NK-92 (cell line): ENCODE results near the gene MBOAT2.
"Not testable (repeated sequence)": the region's sequence is repeated elsewhere in the genome, so short reads cannot be mapped to it uniquely, and the experiment has no call there.

Experiments
- DNase-seq: peaks from one replicate; lab custom pipeline; 2025; ENCODE audit not compliant: unreplicated experiment; lab: John Stamatoyannopoulos, UW

Gene MBOAT2

GRCh38 chr2:8965216-8965969 is 38.1 kb downstream of the MBOAT2 start:
- no peak for DNase-seq

DNA sequence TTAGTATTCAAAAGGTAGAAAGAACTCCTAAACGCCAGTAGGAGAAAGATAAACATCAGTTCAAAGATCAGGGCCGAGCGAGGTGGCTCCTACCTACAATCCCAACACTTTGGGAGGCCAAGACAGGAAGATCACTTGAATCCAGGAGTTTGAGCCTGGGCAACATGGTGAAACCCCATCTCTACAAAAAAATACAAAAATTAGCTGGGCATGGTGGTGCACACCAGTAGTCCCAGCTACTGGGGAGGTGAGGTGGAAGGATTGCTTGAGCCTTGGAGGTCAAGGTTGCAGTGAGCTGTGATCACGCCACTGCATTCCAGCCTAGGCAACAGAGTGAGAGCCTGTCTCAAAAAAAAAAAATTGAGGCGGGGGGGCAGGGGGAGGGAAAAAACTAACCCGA is 40.6 kb downstream of the MBOAT2 start:
- no peak for DNase-seq

DNA sequence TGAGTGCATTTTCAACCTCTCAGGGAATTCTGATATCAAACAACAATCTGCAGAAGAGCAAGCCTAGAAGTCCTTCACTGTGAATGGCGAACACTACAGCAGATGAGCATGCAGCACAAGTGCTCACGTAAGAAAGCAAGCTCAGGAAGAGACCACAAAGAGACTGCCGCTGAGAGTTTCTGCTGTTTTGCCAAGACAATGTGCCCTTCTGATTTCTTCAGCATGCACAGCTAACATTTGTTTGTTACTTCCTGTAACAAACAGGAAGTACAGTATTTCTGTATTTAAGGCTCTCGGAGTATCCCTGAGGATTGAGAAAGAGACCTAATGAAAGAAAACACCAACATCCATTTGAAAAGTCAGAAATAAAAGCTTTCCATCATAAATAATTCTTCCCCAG is 45.9 kb downstream of the MBOAT2 start:
- no peak for DNase-seq

- no peak for DNase-seq
These were observed 46.7 kb downstream of the MBOAT2 start for GRCh38 chr2:8956774-8957173.

DNA sequence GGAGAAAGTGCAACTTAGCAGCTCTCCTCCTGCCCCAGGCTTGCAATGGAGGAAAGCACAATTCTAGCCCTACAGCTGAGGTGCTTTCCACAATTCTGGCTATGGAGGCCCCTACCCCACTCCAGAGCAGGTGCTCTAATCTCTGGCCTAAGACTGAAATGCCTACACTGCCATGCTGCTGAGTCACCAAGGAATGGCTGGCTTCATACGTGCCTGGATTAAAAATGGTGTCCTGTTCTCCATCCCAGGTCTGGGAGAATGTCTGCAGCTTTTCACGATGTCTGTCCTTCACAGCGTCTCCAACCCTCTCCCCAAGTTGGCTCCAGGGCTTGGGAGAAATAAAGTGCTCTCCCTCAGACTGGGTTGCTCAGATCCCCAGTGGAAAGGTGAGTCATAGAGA is 48.5 kb downstream of the MBOAT2 start:
- no peak for DNase-seq

GRCh38 chr2:8953525-8953924 is 50.0 kb downstream of the MBOAT2 start:
- DNase-seq = no peak

DNA sequence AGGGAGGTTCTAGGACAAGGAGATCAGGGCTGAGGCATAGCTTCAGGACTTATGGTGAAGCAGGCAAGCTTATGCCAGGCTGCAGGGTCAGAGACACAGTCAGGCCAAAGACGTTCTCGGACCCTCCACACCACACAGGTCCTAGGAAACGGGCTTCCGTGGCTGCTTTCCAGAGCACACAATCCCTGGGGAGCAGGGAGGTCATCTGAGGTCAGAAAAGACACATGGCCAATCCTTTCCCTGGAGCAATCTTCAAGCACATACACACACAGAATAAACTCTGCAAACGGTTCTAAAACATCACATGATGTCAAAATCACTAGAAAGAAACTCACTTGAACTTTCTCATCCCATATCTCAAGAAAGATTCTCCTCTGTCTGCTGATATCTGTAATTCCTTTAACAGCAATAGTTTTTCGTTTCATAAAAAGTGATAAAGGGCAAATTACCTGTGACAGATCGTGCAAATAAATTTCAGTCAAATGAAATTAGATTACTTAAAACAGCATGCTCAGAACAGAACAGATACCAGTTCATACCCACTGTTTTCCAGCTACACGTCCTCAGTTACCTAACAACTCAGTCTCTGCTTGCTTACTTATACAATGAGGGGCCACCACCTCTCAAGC is 63.9 kb downstream of the MBOAT2 start:
- no peak for DNase-seq

DNA sequence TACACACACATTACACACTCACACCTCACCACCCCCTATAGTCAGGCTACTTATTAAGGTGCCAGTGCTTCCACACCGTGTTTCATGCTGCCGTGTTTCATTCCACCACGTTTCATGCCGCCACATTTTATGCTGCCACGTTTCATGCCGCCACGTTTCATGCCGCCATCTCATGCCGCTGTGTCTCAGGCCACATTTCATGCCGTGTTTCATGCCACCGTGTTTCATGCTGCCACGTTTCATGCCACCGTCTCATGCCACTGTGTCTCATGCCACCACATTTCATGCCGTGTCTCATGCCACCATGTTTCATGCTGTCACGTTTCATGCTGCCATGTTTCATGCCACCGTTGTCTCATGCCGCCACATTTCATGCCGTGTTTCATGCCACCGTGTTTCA is 65.1 kb downstream of the MBOAT2 start:
- no peak for DNase-seq

DNA sequence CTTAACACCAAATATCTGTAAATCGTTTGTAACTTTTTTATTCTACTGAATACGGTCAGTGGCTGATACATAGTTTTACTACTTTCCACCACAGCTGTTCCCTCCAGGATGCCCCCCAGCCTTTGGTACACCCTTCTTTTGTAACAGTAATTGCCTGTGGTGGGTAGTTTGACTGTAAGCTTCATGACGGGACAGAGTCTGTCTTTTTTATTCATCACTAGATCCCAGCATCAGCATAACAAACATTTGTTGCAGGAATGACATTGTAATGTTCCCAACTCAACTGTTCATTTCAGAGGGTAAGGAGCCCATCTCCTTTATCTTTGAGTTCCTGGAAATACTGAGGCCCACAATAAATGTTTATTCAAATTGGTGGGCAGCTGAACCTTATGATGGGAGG is 67.5 kb downstream of the MBOAT2 start:
- no peak for DNase-seq

DNA sequence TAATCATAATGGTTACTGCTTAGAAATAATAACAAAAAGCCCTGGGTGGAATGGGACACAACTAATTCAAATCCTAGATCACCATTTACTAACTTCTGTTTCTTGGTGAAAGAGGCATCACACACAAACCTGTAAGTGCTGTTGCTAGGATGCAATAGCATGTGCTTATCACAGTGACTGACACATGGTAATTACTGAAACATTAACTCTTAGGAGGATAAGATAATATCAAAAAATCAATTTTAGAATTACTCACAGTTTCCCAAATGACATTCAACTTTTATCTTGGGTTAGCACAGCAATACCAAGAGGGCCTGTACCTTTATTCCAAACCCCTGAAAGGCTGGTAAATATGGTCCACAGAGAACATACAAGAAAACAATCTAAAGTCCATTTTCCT is 69.1 kb downstream of the MBOAT2 start:
- DNase-seq = no peak

- no peak for DNase-seq
These were observed 70.8 kb downstream of the MBOAT2 start for GRCh38 chr2:8932702-8933101.

GRCh38 chr2:8930185-8930584 is 73.3 kb downstream of the MBOAT2 start:
- DNase-seq = not testable (repeated sequence)

DNA sequence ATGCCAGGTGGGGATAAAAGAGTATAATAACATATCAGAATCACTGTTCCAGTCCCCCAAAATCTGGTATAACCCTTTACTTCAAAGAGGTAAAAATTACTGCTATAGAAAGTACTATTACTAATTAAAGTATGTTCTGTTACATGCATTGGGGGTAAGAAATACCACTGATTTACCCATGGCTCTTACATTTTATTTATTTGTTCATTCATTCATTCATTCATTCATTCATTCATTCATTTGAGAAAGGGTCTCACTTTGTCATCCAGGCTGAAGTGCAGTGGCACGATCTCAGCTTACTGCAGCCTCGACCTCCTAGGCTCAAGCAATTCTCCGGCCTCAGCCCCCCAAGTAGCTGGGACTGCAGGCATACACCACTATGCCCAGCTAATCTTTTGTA is 74.4 kb downstream of the MBOAT2 start:
- no peak for DNase-seq

DNA sequence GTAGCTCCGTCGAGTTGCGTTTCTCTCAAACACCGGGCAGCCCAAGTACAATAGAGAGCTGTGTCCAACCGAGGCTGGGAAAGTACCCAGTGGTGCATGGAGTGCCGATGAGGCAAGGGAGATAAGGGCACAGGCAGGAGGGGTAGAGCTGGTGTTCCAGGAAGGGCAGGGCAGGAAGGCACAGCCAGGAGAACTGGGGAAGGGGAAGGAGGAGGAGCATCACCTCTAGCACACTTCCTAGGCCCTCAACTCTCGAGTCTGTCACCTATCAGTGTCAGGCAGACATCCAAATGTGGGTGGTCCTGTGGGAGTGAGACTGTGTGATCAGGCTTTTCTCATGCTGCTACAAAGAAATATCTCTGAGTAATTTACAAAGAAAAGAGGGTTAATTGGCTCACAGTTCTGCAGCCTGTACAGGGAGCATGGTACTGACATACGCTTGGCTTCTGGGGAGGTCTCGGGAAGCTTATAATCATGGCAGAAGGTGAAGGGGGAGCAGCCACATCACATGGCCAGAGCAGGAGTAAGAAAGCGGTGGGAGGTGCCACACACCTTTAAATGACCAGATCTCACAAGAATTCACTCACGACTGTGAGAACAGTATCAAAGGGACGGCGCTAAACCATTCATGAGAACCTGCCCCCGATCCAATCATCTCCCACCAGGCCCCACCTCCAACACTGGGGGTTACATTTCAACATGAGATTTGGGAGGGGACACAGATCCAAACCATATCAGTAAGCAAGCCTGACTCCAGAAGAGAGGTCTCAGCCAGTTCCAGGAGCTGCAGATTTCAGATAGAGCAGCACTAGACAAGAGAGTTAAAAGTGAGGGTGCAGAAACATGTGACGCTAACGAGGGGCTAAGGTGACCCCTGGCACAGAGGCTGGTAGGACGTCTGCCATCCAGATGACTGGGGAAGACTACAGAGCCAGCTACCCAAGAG is 75.7 kb downstream of the MBOAT2 start:
- DNase-seq = no peak

DNA sequence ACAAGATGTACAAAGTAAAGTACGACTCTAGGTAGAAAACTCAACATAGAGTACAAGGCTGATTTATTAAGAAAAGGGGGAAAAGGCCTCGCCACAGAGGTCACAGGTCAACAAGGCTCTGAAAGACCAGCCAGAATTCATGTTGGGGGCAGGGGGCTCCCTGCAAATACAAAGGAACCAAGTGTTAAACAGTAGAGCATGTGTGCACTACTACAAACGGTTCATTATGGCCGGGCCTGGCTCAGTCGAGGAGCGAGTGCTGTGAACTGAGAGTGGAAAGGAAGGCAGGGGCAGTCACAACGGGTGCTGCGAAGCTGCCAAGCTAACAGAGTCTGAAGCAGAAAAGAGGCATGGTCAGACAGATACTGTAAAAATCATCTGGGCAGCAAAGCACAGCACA is 77.1 kb downstream of the MBOAT2 start:
- no peak for DNase-seq

GRCh38 chr2:8925411-8925810 is 78.1 kb downstream of the MBOAT2 start:
- no peak for DNase-seq

DNA sequence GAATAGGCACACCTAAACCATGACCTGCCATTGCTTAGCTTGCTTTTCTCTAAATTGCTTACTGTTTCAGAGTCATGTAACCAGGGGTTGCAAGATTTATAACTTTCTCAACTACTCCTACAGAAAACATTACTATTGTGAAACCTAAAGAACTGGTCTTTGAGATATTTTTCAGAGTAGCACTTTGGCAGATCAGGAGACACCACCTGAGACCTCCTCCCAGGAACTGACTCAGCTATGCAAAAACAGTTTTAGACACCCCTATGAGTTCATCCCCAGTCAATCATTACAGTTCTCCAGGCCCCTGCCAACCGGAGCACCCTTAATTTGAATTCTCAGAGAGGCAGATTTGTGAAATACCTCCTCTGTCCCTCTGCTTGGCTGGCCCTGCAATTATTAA is 80.3 kb downstream of the MBOAT2 start:
- DNase-seq = no peak

DNA sequence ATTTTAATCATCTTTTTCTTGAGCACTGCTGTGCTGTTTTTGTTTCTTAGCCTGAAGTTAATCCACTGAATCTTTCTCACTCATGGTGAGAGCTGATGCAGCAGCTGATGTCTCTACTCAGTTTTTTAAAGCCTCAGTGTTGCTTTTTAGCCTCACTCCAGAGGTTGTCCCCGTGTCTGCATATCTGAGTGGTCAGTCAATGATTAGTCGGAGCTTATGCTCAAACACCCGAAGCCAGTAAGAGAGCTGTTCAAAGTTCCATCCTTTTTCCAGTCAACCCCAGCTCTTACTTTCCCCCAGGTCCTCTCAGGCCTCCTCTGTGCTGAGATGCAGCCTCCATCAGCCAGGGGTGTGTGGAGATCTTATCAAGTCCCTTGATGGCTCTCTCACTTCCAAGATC is 81.1 kb downstream of the MBOAT2 start:
- DNase-seq = no peak

GRCh38 chr2:8918412-8918811 is 85.1 kb downstream of the MBOAT2 start:
- no peak for DNase-seq

DNA sequence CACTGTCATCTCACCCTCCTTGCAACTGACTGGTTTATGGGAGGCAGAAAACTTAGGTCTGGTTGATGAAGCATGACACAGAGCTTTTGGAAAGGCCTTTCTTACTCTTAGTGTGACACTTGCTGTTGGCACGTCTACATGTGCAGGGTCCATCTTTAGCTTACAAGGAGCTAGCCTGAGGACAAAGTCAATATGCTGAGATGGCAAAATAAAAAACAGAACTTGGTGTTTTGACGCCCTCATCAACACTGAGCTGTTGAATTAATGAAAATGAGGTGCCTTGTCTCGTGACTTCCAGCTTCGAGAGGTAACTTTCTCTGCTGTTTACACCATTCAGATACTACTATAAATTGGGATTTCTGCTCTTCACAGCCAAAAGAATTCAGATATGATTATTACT is 87.5 kb downstream of the MBOAT2 start:
- DNase-seq = no peak

- DNase-seq = not testable (repeated sequence)
These were observed 89.7 kb downstream of the MBOAT2 start for GRCh38 chr2:8913767-8914166.

GRCh38 chr2:8907764-8908288 is 95.7 kb downstream of the MBOAT2 start:
- no peak for DNase-seq
